H9 (cell line): ENCODE measurements around the gene TBC1D2. TPM values are rescaled to one million over a fixed set of nuclear protein-coding genes. Genes with fewer than 3 reads are reported as not detected.

Source experiments
- DNase-seq: peaks from one replicate; pipeline ENCODE4 v3.0.0-alpha.2; 2017
- H2AFZ ChIP-seq: one replicate; pipeline ENCODE4 v1.6.1; 2013; ENCODE audit warnings: mild to moderate bottlenecking, low read length, control low read depth, moderate library complexity
- H2AK5ac ChIP-seq: 2 replicates; pipeline ENCODE4 v1.6.1; 2013; ENCODE audit warnings: low read length, control low read depth, mixed read lengths; ENCODE audit not compliant: insufficient read length
- H2BK120ac ChIP-seq: one replicate; pipeline ENCODE4 v1.6.1; 2013; ENCODE audit warnings: low read depth, mild to moderate bottlenecking, low read length, control low read depth, inconsistent platforms; ENCODE audit not compliant: poor library complexity, severe bottlenecking
- H2BK12ac ChIP-seq: 2 replicates; pipeline ENCODE4 v1.6.1; 2013; ENCODE audit warnings: low read length, control low read depth, mixed read lengths, low read depth; ENCODE audit not compliant: insufficient read length
- H2BK15ac ChIP-seq: 2 replicates; pipeline ENCODE4 v1.6.1; 2013; ENCODE audit warnings: low read depth, low read length, control low read depth
- H2BK20ac ChIP-seq: one replicate; pipeline ENCODE4 v1.6.1; 2013; ENCODE audit warnings: low read depth, mild to moderate bottlenecking, low read length, control low read depth, inconsistent platforms; ENCODE audit not compliant: poor library complexity, severe bottlenecking
- H2BK5ac ChIP-seq: 2 replicates; pipeline ENCODE4 v1.6.1; 2013; ENCODE audit warnings: low read length, control low read depth, mixed read lengths; ENCODE audit not compliant: insufficient read length
- H3K14ac ChIP-seq: 2 replicates; pipeline ENCODE4 v1.6.1; 2013; ENCODE audit warnings: low read length, control low read depth; ENCODE audit not compliant: insufficient read depth
- H3K18ac ChIP-seq: 2 replicates; pipeline ENCODE4 v1.6.1; 2013; ENCODE audit warnings: low read depth, mild to moderate bottlenecking, mixed read lengths, low read length, control low read depth; ENCODE audit not compliant: insufficient read length
- H3K23ac ChIP-seq: 2 replicates; pipeline ENCODE4 v1.6.1; 2013; ENCODE audit warnings: low read length, control low read depth, mixed read lengths, low read depth; ENCODE audit not compliant: insufficient read length
- H3K23me2 ChIP-seq: 2 replicates; pipeline ENCODE4 v1.6.1; 2013; ENCODE audit warnings: low read depth, mild to moderate bottlenecking, mixed read lengths, low read length, control low read depth; ENCODE audit not compliant: insufficient read length, poor library complexity, severe bottlenecking
- H3K27ac ChIP-seq: 2 replicates; pipeline ENCODE4 v1.5.1; 2013; ENCODE audit warnings: low read length, control low read depth, mixed read lengths, low read depth; ENCODE audit not compliant: insufficient read length
- H3K27me3 ChIP-seq: 2 replicates; pipeline ENCODE4 v1.6.1; 2013; ENCODE audit warnings: low read length, control low read depth, inconsistent platforms; ENCODE audit not compliant: insufficient read depth
- H3K4ac ChIP-seq: 2 replicates; pipeline ENCODE4 v1.6.1; 2013; ENCODE audit warnings: low read depth, mild to moderate bottlenecking, control low read depth, inconsistent platforms, low read length, moderate library complexity
- H3K4me1 ChIP-seq: 2 replicates; pipeline ENCODE4 v1.6.1; 2013; ENCODE audit warnings: low read length, control low read depth, inconsistent platforms; ENCODE audit not compliant: insufficient read depth
- H3K4me2 ChIP-seq: 2 replicates; pipeline ENCODE4 v1.6.1; 2013; ENCODE audit warnings: low read length, control low read depth, mixed read lengths; ENCODE audit not compliant: insufficient read length, insufficient read depth
- H3K56ac ChIP-seq: 2 replicates; pipeline ENCODE4 v1.6.1; 2013; ENCODE audit warnings: low read depth, mild to moderate bottlenecking, mixed read lengths, low read length, control low read depth; ENCODE audit not compliant: insufficient read length
- H3K79me1 ChIP-seq: 2 replicates; pipeline ENCODE4 v1.6.1; 2013; ENCODE audit warnings: low read depth, mild to moderate bottlenecking, moderate library complexity, low read length, control low read depth, inconsistent platforms; ENCODE audit not compliant: insufficient read depth, poor library complexity, severe bottlenecking
- H3K79me2 ChIP-seq: 2 replicates; pipeline ENCODE4 v1.6.1; 2013; ENCODE audit warnings: low read length, control low read depth, inconsistent platforms; ENCODE audit not compliant: insufficient read depth
- H3K9ac ChIP-seq: 2 replicates; pipeline ENCODE4 v1.6.1; 2013; ENCODE audit warnings: low read length, control low read depth, mixed read lengths; ENCODE audit not compliant: insufficient read length; ENCODE audit errors: extremely low read depth
- H3K9me3 ChIP-seq: one replicate; pipeline ENCODE4 v1.6.1; 2013; ENCODE audit warnings: low read depth, low read length, inconsistent platforms; ENCODE audit not compliant: control insufficient read depth
- H3T11ph ChIP-seq: one replicate; pipeline ENCODE4 v1.6.1; 2013; ENCODE audit warnings: mild to moderate bottlenecking, low read length, control low read depth, inconsistent platforms
- H4K20me1 ChIP-seq: one replicate; pipeline ENCODE4 v1.6.1; 2013; ENCODE audit not compliant: control insufficient read depth, insufficient read length, insufficient read depth
- H4K5ac ChIP-seq: 2 replicates; pipeline ENCODE4 v1.6.1; 2013; ENCODE audit warnings: low read depth, mild to moderate bottlenecking, mixed read lengths, low read length, control low read depth; ENCODE audit not compliant: insufficient read length
- H4K8ac ChIP-seq: replicated peaks from 2 replicates; pipeline ENCODE4 v1.6.1; 2013; ENCODE audit warnings: low read length, control low read depth, mixed read lengths, low read depth; ENCODE audit not compliant: insufficient read length
- H4K91ac ChIP-seq: 2 replicates; pipeline ENCODE4 v1.6.1; 2013; ENCODE audit warnings: low read depth, mild to moderate bottlenecking, moderate library complexity, mixed read lengths, low read length, control low read depth; ENCODE audit not compliant: insufficient read length
- H3K27ac Mint-ChIP-seq, 3 experiments: 2 replicates in 2 of 3; 3 replicates in 1 of 3; pipeline ENCODE4 v1.8.0; 2020 to 2021; ENCODE audit warnings: mixed read lengths in 3 of 3, mild to moderate bottlenecking in 1 of 3, moderate library complexity in 1 of 3
- H3K27me3 Mint-ChIP-seq: 2 replicates; pipeline ENCODE4 v1.8.0; 2021; ENCODE audit warnings: low read depth, mild to moderate bottlenecking, moderate library complexity, mixed read lengths
- H3K36me3 Mint-ChIP-seq, 3 experiments: 2 replicates in 2 of 3; 3 replicates in 1 of 3; pipeline ENCODE4 v1.8.0; 2020 to 2021; ENCODE audit warnings: low read depth in 3 of 3, mixed read lengths in 3 of 3; ENCODE audit not compliant: insufficient read depth in 1 of 3
- H3K4me1 Mint-ChIP-seq, 2 experiments: 2 replicates each; pipeline ENCODE4 v1.8.0; 2020; ENCODE audit warnings: mixed read lengths in 2 of 2
- H3K4me3 Mint-ChIP-seq, 2 experiments: 2 replicates in 1 of 2; 3 replicates in 1 of 2; pipeline ENCODE4 v1.8.0; 2020 to 2021; ENCODE audit warnings: mild to moderate bottlenecking in 2 of 2, mixed read lengths in 2 of 2, moderate library complexity in 1 of 2
- H3K9me3 Mint-ChIP-seq, 2 experiments: 2 replicates in 1 of 2; 3 replicates in 1 of 2; pipeline ENCODE4 v1.8.0; 2020; ENCODE audit warnings: mild to moderate bottlenecking in 2 of 2, mixed read lengths in 2 of 2, moderate library complexity in 1 of 2
- CTCF ChIP-seq: fragments of 200-600 bp; sonication (generic); conservative IDR thresholded peaks from 3 replicates; pipeline ENCODE4 v1.8.0; 2021; ENCODE audit warnings: antibody characterized with exemption, mild to moderate bottlenecking
- WGBS: extraction: QIAGEN DNeasy Blood & Tissue Kit; methylation state at CpG from one replicate; pipeline ENCODE4 v1.1.7; 2013; ENCODE audit warnings: missing lambda C conversion rate, low lambda C conversion rate, mixed read lengths; ENCODE audit not compliant: insufficient read length; ENCODE audit errors: extremely low coverage; 5-methylcytosine and 5-hydroxymethylcytosine counted together
- total RNA-seq: library from RNA; stranded (reverse); gene quantifications from 2 replicates; pipeline ENCODE4 v1.2.1, GENCODE V29; 2021

TBC1D2 gene
- total RNA-seq, 1 experiment from 2014 or later = 2.9 TPM

- Histone ChIP-seq H4K20me1 (no peaks in the 10 kb centered on the region), H3K9me3 (no peaks in the 10 kb centered on the region), H3K23me2 (no peaks in the 10 kb centered on the region), H3K9ac (no peak overlapping the region), H3K27me3 (no peaks in the 10 kb centered on the region), H4K8ac (no peak overlapping the region), H4K5ac (no peak overlapping the region), H2BK12ac (no peak overlapping the region), H3K56ac (no peak overlapping the region), H2BK15ac (no peak overlapping the region), H3T11ph (no peak overlapping the region), H3K4ac (no peak overlapping the region), H3K27ac (no peak overlapping the region), H3K79me2 (no peaks in the 10 kb centered on the region), H2BK120ac (no peak overlapping the region), H3K79me1 (no peaks in the 10 kb centered on the region), H3K4me2 (no peak overlapping the region), H3K18ac (no peak overlapping the region), H2BK5ac (no peak overlapping the region), H3K4me1 (no peaks in the 10 kb centered on the region), H2AK5ac (no peak overlapping the region), H2AFZ (no peak overlapping the region), H3K14ac (no peak overlapping the region), H4K91ac (no peak overlapping the region), H2BK20ac (no peak overlapping the region), H3K23ac (no peak overlapping the region)
- Mint-ChIP-seq H3K9me3 (no peaks in the 10 kb centered on the region), H3K36me3 (peaks cover 0 to 1% (median 0%) of the 10 kb centered on the region in 3 experiments; a peak in 1 of 7 replicates), H3K27me3 (no peaks in the 10 kb centered on the region; the same call in 1 of the 2 replicates), H3K27ac (no peak overlapping the region), H3K4me1 (peaks cover 12% of the 10 kb centered on the region in 2 experiments), H3K4me3 (no peak overlapping the region)
- no CpG with 5 or more reads among the region's 18 CpGs for WGBS
- no peak for DNase-seq
- no peak for TF ChIP-seq CTCF
Measured at GRCh38 chr9:98290411-98290810, 35.0 kb upstream of the TBC1D2 start.
